H1 (cell line): ENCODE results near the gene WDR13. TPM values are rescaled to one million over a fixed set of nuclear protein-coding genes. Genes with fewer than 3 reads are reported as not detected.

ENCODE experiments used
- KDM5A ChIP-seq: fragments of 200-600 bp; IDR thresholded peaks from 2 replicates; pipeline ENCODE4 v1.7.1; 2012; ENCODE audit warnings: mild to moderate bottlenecking, low read length, inconsistent platforms, mixed read lengths
- MAFK ChIP-seq: IDR thresholded peaks from 2 replicates; pipeline ENCODE4 v1.6.1; 2012; ENCODE audit warnings: low read depth, mild to moderate bottlenecking, improper control_type of control experiment, low read length
- RBBP5 ChIP-seq: IDR thresholded peaks from 2 replicates; pipeline ENCODE4 v1.7.1; 2012; ENCODE audit warnings: low read depth, mild to moderate bottlenecking, inconsistent platforms, low read length, moderate library complexity, borderline replicate concordance
- SIN3A ChIP-seq, 2 experiments: IDR thresholded peaks in 1 of 2; conservative IDR thresholded peaks in 1 of 2; 2 replicates each; pipeline ENCODE4 v1.6.1; 2011 to 2012; ENCODE audit warnings: low read length in 2 of 2, improper control_type of control experiment in 1 of 2, low read depth in 1 of 2, mild to moderate bottlenecking in 1 of 2
- SUZ12 ChIP-seq: fragments of 200-600 bp; sonication (generic); IDR thresholded peaks from 2 replicates; pipeline ENCODE4 v1.6.1; 2012; ENCODE audit warnings: mild to moderate bottlenecking, inconsistent platforms, low read length, moderate library complexity, mixed read lengths
- TAF7 ChIP-seq: optimal IDR thresholded peaks from 2 replicates; pipeline ENCODE3; 2011; ENCODE audit warnings: low read depth, mild to moderate bottlenecking, inconsistent platforms, low read length, moderate library complexity, borderline replicate concordance
- YY1 ChIP-seq: IDR thresholded peaks from 2 replicates; pipeline ENCODE4 v1.6.1; 2011; ENCODE audit warnings: low read depth, mild to moderate bottlenecking, low read length
- polyA plus RNA-seq, 7 experiments: library from polyadenylated mRNA; depleted of rRNA in 3 of 7; stranded (reverse) in 5 of 7; unstranded in 2 of 7; fragments of >200 nt in 5 of 7; fragments of 200-250 nt in 2 of 7; gene quantifications; 1 replicate in 5 of 7; 2 replicates in 1 of 7; 4 replicates in 1 of 7; pipeline versions ENCODE4 v1.2.1 to v1.2.3, GENCODE V29; 2011 to 2013; ENCODE audit warnings: missing spikeins in 2 of 7, mixed read lengths in 2 of 7
- total RNA-seq: library from RNA; stranded (reverse); fragmentation: NEBNext Ultra II Directional; extraction: Animal tissue kit (Norgen Biotek cat#: 25700); gene quantifications from 2 replicates; pipeline ENCODE4 v1.2.1, GENCODE V29; 2021

WDR13 gene
- total and polyA plus RNA-seq, 2 of the 8 experiments (the other 6 are each of a cell fraction or from before 2014, with no cell fraction given) = 19.4 to 46.3 TPM

DNA sequence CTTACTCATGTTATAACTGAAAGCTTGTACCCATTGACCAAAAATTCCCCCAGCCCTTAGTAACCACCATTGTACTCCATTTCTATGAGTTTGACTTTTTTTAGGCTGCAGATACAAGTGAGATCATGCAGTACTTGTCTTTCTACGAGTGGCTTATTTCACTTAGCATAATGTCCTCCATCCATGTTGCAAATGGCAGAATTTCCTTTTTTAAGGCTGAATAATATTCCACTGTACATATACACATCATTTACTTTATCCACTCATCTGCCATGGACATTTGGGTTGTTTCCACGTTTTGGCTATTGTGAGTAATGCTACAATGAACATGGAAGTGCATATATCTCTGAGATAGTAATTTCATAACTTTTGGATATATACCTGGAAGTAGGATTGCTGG, 12.6 kb upstream of the WDR13 start (continued):
- TF ChIP-seq SUZ12 (no peak), MAFK (no peak), KDM5A (no peak), RBBP5 (no peak), TAF7 (no peak), YY1 (no peak), SIN3A (conservative IDR thresholded peaks at IDR 0.05 in 1 of 2, IDR thresholded peaks at IDR 0.05 in 1 of 2; ENCODE audit: low read depth in 1 of 2, low read length in 2 of 2) (no peak)
